Measurements from ENCODE around the gene INO80E.

The INO80E gene

DNA sequence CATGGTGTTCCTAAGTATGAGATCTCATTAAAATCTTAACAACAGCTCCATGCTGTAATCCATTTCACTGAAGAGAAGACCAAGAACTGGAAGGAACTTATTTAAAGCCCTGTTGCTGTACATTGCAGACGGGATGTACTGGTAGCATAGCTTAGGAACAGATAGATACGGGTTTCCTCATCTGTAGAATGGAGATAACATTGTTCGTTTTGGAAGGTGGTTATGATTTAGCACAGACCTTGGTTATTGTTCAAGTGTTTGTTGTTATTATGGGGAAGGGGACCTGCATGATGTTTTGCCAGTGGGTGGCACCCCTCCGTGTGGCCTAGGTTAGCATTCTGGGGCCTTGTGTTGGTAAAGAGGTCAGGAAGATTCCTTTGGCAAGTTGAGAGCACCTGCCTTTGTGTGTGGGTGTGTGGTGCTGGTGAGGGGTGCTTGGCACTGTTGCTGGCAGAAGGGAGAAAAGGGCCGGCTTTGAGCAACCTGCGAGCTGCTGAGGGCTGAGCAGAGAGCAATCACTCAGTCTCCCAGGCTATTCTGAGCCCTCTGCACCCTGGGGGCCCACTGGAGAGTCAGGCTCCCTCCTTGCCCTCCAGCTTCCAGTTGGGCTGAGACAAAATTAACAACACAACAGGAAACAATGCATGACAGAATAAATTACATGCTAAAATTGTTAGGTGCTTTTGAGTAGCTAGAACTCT lies 20.1 kb upstream of the INO80E start:
- DNase-seq (ENCODE audit: low spot score) = no peak

DNA sequence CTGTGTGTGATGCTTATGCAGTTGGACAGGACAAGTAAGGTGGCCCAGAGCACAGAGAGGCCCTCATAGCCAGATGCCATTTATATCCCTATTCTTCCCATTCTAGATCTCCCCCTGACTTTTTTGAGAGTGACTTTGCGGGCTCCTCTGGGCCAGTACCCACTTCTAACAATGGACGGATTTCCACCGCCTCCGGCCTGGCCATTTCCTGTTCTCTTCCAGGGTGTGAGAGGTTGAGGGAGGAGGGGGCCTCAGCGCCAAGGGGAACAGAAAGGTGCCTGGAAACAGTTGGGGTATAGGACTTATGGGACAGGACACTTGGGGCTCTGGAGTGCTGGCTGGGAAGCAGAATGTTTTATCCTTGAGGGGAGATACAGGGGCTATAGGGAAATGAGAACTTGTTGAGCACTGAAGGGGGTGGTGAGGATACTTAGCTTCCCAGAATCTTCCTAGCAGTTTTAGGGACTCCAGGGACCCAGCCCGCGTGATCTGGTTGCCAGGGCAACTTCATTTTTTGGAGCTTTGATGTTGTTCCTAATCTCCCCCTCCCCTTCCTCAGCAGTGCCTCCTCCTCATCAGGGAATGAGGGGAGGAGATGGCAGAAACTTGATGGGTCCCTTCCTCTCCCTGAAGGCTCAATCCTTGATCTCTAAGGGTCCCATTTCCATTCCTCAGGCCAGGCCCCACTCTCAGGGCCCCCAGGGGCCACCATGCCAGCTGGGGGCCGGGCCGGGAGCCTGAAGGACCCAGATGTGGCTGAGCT lies 18.8 kb upstream of the INO80E start:
- DNase-seq (ENCODE audit: low spot score) = no peak

DNA sequence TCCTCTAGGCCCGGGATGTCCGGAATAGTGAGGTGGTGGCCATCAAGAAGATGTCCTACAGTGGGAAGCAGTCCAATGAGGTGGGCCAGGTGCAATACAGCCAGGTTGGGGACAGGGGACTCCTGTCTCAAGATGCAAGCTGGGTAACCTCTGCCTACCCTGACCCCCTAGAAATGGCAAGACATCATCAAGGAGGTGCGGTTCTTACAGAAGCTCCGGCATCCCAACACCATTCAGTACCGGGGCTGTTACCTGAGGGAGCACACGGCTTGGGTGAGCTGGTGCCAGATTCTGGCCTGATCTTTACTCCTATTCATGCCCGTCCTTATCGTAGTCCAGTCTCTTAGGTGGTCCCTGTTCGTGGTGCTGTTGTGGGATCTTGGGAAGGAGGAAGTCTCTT lies 18.0 kb upstream of the INO80E start:
- no peak for DNase-seq (ENCODE audit: low spot score)

DNA sequence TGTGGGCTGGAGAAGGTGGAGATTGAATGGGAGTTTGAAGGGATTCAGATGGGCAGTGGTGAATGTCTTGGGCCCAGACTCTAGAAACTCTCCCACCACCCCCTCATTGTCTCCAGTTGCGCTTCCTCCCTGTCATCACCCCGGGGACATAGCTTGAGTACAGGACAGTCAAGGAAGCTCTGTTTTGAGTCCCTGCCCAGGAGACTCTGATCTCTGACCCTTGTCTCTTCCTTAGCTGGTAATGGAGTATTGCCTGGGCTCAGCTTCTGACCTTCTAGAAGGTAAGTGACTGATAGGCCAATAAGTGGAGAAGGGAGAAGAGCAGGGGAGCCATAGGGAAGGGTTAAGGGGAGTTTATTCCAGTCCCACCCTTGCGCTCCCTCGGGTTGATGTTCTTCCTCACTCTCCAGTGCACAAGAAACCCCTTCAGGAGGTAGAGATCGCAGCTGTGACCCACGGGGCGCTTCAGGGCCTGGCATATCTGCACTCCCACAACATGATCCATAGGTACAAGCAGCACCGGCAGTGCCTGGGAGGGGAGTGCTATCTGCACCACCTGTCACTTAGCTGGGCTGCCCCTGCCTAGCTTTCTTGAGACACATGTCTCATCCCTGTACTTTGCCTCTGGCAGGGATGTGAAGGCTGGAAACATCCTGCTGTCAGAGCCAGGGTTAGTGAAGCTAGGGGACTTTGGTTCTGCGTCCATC lies 17.3 kb upstream of the INO80E start:
- DNase-seq (ENCODE audit: low spot score) = no peak

DNA sequence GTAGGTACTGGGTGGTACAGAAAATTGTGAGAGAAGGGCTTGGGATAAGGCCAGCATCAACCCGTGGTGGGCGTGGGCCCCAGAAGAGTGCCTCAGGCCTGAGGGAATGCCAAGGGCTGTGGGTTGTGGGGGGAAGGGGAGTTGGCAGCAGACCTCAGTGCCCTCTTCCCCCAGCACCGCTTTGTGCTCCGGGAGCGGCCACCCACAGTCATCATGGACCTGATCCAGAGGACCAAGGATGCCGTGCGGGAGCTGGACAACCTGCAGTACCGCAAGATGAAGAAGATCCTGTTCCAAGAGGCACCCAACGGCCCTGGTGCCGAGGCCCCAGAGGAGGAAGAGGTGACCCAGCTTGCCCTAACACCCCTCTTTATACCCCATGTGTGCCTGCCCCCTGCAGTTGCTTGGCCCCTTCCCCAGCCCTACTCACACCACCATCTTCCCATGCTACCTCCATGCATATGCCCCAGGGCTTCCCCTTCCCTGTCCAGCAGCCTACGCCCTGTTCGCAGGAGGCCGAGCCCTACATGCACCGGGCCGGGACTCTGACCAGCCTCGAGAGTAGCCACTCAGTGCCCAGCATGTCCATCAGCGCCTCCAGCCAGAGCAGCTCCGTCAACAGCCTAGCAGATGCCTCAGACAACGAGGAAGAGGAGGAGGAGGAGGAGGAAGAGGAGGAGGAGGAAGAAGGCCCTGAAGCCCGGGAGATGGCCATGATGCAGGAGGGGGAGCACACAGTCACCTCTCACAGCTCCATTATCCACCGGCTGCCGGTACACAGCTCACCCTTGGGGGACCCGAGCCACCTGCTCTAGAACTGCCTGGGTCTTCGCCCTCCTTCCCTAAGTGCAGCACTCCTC lies 13.3 kb upstream of the INO80E start:
- no peak for DNase-seq (ENCODE audit: low spot score)

DNA sequence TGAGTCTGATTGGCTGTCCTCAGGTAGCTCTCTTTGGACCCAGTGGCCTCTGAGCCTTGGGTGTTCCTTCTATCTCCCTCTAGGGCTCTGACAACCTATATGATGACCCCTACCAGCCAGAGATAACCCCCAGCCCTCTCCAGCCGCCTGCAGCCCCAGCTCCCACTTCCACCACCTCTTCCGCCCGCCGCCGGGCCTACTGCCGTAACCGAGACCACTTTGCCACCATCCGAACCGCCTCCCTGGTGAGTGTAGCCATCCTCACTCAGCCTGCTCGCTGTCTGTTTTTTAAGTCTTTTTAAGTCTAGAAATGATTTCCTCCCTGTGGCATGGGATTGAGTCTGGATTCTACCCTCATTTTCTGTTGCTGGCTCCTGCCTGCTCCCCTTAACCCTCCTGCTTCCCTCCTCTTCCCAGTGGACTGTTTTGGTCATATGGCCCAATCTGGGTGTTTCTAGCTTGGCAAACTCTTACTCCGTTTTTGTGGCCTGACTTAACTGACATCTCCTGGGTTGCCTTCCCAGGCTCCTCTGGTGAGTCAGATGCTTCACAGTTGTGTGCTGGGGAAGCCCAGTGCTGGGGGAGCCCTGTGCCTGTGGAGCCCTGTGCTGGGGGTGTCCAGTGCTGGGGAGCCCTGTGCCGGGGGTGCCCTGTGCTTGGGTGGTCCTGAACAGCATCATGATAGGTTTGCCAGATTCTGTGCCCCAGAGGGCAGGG lies 12.5 kb upstream of the INO80E start:
- no peak for DNase-seq (ENCODE audit: low spot score)

DNA sequence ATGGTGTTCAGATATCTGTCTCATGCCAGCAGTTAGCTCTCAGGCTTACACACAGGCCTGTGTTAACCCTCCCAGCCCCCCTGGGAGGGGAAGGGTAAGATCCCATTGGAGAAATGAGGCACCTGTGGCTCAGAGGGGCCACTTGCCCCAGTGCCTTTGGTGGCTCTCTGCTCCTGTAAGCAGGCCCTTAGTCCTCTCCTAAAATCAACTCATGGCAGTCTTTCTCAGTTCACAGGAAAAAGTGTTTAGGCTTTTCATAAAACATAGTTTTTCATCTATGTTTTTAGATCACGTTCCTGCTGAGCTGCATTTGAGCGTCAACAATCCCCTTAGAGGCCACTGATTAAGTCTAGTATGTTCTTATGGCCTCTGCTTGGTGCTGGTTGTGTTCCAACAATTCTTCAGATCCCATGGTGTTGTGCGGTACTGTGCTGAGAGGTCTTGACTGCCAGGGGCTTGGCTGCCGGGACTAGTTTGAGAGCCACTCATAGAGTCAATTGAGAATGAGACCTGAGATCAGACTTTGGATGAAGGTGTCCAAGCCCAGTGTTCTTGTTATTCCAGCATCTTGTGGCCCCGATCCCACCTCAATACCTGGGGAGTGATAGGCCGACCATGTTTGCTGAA lies 11.8 kb upstream of the INO80E start:
- DNase-seq (ENCODE audit: low spot score) = no peak

DNA sequence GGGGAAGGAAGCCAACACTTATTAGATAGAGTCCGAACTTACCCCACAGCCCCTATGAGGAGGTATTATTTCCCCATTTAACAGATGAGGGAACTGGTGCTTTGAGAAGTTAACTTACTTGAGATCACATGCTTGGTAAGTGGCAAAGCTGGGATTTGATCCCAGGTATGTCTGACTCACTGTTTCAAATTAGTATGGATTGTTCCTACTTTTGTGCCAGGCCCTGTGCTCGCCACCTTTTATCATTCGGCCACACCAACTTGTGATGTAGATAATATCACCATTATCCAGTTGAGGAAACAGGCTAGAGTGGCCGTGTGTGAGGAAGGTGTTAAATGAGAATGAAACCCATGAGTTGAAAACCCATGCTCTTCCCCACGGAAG lies 11.3 kb upstream of the INO80E start:
- DNase-seq (ENCODE audit: low spot score) = no peak

DNA sequence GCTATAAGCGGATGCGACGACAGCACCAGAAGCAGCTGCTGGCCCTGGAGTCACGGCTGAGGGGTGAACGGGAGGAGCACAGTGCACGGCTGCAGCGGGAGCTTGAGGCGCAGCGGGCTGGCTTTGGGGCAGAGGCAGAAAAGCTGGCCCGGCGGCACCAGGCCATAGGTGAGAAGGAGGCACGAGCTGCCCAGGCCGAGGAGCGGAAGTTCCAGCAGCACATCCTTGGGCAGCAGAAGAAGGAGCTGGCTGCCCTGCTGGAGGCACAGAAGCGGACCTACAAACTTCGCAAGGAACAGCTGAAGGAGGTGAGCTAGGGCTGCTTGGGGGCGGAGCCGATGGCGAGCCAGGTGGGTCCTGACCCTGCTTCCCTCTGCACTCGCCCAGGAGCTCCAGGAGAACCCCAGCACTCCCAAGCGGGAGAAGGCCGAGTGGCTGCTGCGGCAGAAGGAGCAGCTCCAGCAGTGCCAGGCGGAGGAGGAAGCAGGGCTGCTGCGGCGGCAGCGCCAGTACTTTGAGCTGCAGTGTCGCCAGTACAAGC lies 10.7 kb upstream of the INO80E start:
- DNase-seq (ENCODE audit: low spot score) = no peak

DNA sequence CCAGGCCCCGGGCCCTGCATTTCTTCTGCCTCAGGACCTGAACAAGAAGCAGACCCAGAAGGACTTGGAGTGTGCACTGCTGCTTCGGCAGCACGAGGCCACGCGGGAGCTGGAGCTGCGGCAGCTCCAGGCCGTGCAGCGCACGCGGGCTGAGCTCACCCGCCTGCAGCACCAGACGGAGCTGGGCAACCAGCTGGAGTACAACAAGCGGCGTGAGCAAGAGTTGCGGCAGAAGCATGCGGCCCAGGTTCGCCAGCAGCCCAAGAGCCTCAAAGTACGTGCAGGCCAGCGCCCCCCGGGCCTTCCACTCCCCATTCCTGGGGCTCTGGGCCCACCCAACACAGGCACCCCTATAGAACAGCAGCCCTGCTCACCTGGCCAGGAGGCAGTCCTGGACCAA lies 9.8 kb upstream of the INO80E start:
- no peak for DNase-seq (ENCODE audit: low spot score)

DNA sequence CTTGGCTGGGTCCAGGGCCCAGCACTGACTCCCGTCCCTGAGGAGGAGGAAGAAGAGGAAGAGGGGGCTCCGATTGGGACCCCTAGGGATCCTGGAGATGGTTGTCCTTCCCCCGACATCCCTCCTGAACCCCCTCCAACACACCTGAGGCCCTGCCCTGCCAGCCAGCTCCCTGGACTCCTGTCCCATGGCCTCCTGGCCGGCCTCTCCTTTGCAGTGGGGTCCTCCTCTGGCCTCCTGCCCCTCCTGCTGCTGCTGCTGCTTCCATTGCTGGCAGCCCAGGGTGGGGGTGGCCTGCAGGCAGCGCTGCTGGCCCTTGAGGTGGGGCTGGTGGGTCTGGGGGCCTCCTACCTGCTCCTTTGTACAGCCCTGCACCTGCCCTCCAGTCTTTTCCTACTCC lies 9.1 kb upstream of the INO80E start:
- DNase-seq (ENCODE audit: low spot score) = no peak

DNA sequence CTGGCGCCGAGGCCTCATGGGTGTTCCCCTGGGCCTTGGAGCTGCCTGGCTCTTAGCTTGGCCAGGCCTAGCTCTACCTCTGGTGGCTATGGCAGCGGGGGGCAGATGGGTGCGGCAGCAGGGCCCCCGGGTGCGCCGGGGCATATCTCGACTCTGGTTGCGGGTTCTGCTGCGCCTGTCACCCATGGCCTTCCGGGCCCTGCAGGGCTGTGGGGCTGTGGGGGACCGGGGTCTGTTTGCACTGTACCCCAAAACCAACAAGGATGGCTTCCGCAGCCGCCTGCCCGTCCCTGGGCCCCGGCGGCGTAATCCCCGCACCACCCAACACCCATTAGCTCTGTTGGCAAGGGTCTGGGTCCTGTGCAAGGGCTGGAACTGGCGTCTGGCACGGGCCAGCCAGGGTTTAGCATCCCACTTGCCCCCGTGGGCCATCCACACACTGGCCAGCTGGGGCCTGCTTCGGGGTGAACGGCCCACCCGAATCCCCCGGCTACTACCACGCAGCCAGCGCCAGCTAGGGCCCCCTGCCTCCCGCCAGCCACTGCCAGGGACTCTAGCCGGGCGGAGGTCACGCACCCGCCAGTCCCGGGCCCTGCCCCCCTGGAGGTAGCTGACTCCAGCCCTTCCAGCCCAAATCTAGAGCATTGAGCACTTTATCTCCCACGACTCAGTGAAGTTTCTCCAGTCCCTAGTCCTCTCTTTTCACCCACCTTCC lies 8.5 kb upstream of the INO80E start:
- no peak for DNase-seq (ENCODE audit: low spot score)

DNA sequence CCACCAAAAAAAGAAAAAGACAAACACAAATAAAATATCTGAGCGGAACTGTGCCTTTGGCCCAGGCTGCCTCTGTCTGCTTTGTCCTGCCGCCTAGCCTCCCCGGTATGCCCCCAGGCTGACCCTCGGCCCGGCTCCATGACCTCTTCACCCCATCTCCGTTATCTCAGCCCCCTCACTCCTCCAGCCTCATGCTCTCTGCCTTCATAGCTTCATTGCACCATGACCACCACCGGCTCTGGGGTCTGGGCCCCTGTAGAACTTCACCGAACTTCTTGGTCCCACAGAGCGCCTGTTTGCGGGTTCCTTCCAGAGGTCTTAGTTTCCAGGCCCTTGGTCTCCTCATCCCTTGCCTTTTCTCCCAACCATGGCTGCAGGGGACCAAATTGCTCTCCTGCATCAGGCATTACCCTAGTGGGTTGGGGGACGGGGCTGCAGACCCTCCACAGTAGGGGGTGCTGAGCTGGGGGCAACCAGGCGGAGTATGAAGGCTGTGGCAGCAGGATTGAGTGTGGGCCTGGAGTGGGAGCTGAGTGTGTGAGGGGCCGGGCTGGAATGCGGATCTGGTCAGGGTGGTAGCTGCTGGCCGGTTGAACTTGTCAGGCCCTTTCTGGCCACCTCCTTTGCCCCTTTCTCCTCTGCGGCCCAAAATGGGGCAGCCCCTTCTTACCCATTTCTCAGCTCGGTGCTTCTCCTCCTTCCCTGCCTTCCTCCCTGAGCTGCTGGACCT lies 7.5 kb upstream of the INO80E start:
- no peak for DNase-seq (ENCODE audit: low spot score)

DNA sequence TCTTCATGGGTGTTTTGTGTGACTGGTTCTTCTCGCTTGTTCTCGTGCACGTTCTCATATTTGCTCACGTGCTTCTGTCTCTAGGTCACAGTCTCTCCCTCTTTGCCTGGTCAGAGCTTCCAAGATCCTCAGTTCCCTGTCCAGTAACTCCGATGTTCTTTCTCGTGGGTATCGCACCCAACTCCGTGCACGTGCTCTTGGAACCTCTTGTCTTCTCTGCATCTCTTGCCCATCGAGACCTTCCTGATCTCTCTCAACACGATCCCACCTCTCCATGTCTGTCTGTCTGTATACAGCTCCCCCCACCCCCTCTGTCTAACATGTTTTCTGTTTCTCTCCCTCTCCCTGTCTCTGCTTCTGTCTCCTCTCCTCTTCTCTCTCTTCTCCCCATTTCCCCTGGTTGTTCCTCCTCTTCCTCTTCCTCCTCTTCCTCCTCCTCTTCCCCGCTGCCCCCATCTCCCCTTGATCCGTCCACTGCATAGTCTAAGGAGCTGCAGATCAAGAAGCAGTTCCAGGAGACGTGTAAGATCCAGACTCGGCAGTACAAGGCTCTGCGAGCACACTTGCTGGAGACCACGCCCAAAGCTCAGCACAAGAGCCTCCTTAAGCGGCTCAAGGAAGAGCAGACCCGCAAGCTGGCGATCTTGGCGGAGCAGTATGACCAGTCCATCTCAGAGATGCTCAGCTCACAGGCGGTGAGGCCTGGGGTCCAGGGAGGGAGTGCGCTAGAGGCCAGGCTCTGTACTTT lies 6.8 kb upstream of the INO80E start:
- DNase-seq (ENCODE audit: low spot score) = no peak

DNA sequence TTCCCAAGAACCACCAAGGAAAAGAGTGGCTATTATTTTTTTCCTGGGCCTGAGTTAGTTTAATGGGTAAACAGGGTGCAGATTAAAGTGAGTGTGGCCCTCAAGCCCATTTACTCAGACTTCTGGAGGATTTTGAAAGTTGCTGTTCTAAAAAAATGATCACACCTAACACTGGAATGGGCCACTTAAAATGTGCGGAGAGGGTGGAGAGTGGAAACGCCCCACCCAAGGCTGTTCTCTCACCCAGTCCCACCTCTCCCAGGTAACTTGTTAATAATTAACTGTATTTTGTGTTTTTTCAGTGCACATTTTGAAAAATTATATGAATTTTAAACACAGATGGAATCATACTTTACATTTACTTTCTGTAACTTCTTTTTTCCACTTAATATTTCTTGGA lies 6.0 kb upstream of the INO80E start:
- DNase-seq (ENCODE audit: low spot score) = no peak

DNA sequence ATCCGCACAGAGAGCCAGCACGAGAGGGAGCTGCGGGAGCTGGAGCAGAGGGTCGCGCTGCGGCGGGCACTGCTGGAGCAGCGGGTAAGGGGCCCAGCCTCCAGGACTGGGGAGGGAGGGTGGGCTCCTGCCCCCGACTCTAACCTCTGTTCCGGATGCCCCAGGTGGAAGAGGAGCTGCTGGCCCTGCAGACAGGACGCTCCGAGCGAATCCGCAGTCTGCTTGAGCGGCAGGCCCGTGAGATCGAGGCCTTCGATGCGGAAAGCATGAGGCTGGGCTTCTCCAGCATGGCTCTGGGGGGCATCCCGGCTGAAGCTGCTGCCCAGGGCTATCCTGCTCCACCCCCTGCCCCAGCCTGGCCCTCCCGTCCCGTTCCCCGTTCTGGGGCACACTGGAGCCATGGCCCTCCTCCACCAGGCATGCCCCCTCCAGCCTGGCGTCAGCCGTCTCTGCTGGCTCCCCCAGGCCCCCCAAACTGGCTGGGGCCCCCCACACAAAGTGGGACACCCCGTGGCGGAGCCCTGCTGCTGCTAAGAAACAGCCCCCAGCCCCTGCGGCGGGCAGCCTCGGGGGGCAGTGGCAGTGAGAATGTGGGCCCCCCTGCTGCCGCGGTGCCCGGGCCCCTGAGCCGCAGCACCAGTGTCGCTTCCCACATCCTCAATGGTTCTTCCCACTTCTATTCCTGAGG lies 5.0 kb upstream of the INO80E start:
- DNase-seq (ENCODE audit: low spot score) = no peak

DNA sequence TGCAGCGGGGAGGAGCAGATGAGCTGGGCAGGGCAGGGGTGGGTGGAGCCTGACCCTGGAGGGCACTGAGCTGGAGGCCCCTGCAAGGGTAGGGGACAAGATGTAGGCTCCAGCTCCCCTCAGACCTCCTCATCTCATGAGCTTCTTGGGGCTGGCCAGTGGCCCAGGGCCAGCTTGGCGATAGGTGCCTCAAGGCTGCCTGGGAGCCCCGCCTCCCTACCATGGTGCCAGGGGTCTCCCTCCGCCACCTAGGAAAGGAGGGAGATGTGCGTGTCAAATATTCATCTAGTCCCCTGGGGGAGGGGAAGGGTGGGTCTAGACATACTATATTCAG lies 4.5 kb upstream of the INO80E start:
- DNase-seq (ENCODE audit: low spot score) = no peak

DNA sequence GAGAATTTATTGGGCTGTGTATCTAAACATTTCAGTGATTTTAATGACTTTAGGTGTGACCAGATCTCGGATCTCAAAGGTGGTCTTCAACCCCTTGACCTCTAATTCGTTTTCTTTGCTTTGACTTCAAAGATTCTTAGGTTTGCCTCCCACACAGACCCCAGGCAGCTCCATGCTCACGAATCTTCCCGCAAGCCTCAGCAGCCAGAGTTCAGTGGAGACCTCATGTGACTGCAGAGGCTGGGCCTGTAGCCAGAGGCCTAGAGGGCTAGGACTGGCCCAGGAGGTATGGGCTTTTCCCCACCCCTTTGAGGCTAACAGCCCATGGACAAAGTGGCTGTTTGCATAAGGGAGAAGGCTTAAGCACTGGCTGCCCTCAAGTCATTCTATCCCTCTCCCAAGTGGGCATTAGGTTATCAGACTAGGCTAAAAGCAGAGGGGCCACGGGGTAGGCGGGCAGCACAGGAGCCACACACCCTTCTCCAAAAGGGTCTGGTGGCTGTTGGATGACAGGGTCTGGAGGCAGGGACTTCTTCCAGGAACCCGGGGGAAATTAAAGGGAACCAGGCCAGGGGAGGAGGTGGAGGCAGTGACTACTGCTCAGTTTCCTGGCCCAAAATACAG lies 3.6 kb upstream of the INO80E start:
- DNase-seq (ENCODE audit: low spot score) = no peak
